Measurements from ENCODE around the gene TUBA4A.

DNA sequence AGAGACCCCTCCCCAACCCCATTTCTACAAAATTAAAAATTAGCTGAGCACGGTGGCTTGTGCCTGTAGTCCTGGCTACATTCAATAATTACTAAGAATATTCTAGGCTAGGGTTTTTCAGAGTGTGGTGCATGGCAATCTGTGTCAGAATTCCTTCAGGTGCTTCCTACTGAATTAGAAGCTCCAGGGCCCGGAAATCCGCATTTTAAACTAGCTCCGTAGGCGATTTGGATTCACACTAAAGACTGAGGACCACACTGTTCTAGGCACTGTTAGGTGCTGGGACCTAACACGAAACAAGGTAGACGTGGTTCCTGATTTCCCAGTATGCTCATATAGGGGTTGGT lies 47.8 kb downstream of the TUBA4A start:
- TF ChIP-seq POLR2A (IDR thresholded peaks at IDR 0.05; ENCODE audit: low read depth, low read length): no peak
- no peak for TF ChIP-seq POLR2AphosphoS5 (IDR thresholded peaks at IDR 0.05; ENCODE audit: low read depth, low read length)

Measured in GM12892 (cell line).